Activated CD8-positive, alpha-beta memory T cell treated with anti-CD3 and anti-CD28 coated beads for 4 hours (primary cell): ENCODE measurements around the gene RPS15.

Experiments used
- DNase-seq, 2 donors: peaks; one replicate each; pipeline ENCODE4 v3.0.0-alpha.2; 2020; ENCODE audit warnings: low read depth in 2 of 2

The RPS15 gene

DNA sequence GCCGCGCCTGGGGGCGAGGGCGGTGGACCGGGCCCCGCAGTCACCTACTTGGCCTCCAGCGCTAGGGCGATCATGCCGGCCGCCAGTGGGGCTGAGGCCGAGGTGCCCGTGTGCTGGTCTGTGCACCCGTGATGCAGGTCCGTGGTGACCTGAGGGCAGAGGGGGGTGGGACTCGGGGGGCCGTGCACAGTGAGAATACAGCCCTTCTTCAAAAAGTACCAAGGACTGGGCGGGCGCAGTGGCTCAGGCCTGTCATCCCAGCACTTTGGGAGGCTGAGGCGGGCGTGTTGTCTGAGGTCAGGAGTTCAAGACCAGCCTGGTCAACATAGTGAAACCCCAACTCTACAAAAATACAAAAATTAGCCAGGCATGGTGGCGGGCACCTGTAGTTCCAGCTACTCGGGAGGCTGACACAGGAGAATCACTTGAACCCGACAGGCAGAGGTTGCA is 45.8 kb downstream of the RPS15 start:
- DNase-seq, result no peak

DNA sequence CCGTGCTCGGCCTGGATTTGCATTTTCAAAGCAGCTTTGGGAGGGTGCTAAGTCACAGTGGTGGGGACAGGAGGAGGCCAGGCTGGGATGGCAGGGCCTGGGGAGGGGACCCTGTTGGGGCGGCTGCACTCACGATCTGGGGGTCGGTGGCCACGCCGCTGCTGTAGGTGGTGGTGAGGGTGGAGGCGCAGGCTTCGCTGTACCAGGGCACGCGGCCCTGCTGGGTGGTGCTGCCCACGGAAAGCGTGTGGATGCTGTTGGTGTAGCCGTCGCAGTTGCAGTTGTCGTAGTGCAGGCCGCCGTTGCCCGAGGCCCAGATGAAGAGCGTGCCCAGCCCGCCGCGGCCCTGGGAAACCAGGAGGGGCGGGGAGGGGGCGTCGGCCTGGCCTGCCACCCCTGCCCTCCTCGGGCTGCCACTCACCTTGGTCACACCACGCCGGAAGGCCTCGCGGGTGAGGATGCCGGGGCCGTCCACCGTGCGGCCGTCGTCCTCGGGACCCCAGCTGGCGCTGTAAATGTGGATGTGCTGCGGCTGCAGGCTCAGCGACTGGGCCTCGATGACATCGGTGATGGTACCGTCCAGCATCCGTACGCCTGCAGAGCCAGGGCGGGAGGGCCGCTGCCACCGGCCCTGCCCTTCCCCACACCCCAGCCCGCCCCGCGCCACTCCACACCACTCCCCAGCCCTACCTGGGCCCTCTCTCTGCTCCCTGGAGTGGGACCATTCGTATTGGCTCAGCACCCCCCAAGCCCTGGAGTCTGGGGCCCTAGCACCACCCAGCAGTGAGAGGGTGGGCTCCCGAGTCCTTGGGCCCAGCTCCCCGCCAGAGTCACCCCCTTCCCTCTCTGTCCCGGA is 48.8 kb downstream of the RPS15 start:
- no peak for DNase-seq

DNA sequence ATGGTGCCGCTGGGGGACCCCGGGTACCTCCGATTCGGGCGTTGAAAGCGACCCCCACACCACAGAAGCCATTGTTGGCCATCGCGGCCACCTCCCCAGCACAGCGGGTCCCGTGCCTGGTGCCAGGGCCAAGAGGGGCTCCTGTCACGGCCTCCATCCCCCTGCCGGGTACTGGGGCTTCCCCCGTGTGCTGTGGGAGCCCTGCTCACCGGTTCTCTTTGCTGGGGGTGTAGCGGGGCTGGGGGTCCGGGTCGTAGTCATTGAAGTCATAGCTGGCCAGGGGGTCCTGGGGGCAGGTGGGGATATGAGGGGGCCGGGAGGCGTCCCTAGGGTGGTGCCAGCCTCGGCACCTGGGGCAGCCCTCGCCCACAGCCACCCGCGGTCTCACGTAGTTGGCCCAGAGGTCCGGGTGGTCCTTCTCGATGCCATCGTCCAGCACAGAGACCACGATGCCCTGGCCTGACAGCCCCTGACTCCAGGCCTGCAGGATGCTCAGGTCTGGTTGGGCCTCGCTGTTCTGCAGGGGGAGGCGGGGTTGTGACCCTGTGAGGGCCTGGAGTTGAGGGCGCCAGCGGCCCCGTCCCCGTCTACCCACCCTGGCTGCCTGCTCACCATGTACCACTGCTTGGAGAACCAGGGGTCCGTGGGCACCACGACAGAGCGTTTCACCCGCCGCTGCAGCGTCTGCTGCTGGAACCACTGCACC is 49.5 kb downstream of the RPS15 start:
- DNase-seq, result no peak

DNA sequence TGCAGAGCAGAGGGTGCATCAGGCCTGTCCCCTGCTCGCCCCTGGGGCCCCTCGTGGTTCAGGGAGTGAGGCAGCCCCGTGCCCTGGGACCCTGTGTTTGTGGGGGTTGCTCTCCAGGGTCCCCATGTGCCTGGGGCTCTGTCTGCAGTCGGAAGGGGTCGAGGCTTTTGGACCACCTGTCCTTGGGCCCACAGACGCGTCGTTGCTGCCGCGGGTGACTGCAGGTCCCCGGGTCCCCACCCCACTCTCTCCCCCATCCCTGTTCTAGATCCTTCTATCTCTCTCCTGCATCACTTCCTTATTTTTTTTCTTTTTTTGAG is 50.0 kb downstream of the RPS15 start:
- DNase-seq, result no peak

DNA sequence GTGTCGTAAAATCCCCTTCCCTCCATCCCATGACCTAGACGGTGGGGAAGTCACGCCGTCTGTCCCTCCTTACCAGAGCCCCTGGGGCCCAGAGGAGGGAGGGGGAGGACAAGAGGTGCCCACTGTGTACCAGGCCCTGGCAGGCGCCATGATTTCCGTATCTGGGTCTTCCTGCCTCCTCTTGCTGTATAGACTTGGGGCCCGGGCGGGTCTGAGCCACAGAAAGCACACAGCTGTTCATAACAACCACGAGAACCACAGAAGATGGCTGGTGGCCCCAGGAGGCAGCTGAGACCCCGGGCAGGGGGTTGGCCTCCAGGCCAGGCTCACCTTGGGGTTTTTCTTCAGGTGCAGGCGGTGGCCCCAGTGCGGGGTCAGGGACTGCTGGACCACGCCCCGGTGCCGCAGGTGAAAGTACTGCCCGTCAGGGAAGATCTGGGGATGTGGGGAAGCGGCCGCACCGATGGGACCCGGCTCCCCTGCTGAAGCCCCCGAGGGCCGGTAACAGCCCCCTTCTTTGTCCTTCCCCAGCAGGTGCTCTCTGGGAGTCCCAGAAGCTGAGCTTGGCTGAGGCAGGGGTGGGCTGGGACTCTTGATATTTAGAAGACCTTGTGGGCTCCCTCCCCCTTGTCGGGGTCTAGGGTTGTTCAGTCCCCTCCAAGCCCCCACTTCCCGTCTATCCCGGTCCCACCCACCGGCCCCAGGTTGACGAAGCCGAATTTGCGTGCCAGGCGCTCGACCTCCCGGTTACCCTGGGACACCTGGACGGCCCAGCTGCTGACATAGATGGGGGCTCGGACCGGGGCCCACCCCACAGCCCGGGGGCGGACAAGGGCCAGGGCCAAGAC is 51.5 kb downstream of the RPS15 start:
- DNase-seq, result no peak
